PC-3 (cell line): ENCODE data around the gene ORC5. TPM values are rescaled to one million over a fixed set of nuclear protein-coding genes. Genes with fewer than 3 reads are reported as not detected.
A peak's percentile ranks its signal among the peaks of the same experiment; 100 is the strongest.

Source experiments
- ATAC-seq: fragments of 200-7000 bp; cut with Tn5 transposase; 2 replicates; pipeline ENCODE4 v1.9.1; 2020; ENCODE audit warnings: mild to moderate bottlenecking, moderate library complexity
- BruUV-seq: library from RNA; stranded (reverse); fragments of 400-500 nt; replicated peaks from 2 replicates; lab custom pipeline; 2021; lab: Mats Ljungman, UMichigan
- CTCF ChIA-PET: fragments of 300-600 bp; sonication (Branson Sonifier 250); formaldehyde crosslinking; loops from one replicate; lab custom pipeline; 2022; ENCODE audit warnings: antibody characterized with exemption; lab: Charles Lee
- POLR2A ChIA-PET: fragments of 300-600 bp; sonication (Branson Sonifier 250); formaldehyde crosslinking; loops from one replicate; lab custom pipeline; 2022; ENCODE audit warnings: antibody characterized with exemption; ENCODE audit not compliant: unreplicated experiment; lab: Charles Lee
- DNase-seq: peaks from one replicate; pipeline ENCODE4 v3.0.0-alpha.2; 2015
- H2AFZ ChIP-seq: fragments of 300-600 bp; sonication (generic); 2 replicates; pipeline ENCODE4 v1.6.0; 2016; ENCODE audit warnings: antibody characterized with exemption, low read length
- H3F3A ChIP-seq: fragments of 300-600 bp; sonication (generic); one replicate; pipeline ENCODE4 v1.6.0; 2017; ENCODE audit warnings: antibody characterized with exemption, low read length, control low read depth, mild to moderate bottlenecking; ENCODE audit not compliant: unreplicated experiment
- H3K27ac ChIP-seq: fragments of 300-600 bp; sonication (generic); 2 replicates; pipeline ENCODE4 v1.5.1; 2016; ENCODE audit warnings: mild to moderate bottlenecking, low read length
- H3K27me3 ChIP-seq: fragments of 300-600 bp; sonication (generic); 2 replicates; pipeline ENCODE4 v1.6.1; 2016; ENCODE audit warnings: low read length, mixed read lengths
- H3K36me3 ChIP-seq: fragments of 300-600 bp; sonication (generic); 2 replicates; pipeline ENCODE4 v1.6.1; 2016; ENCODE audit warnings: low read depth, mixed run types, low read length, mixed read lengths
- H3K4me1 ChIP-seq: fragments of 300-600 bp; sonication (generic); 2 replicates; pipeline ENCODE4 v1.5.1; 2016; ENCODE audit warnings: low read length; ENCODE audit not compliant: insufficient read depth
- H3K4me2 ChIP-seq: fragments of 300-600 bp; sonication (generic); 2 replicates; pipeline ENCODE4 v1.6.0; 2016; ENCODE audit warnings: low read length
- H3K4me3 ChIP-seq: fragments of 300-600 bp; sonication (generic); 2 replicates; pipeline ENCODE4 v1.5.1; 2016; ENCODE audit warnings: mild to moderate bottlenecking, low read length, mixed read lengths
- H3K79me2 ChIP-seq: fragments of 300-600 bp; sonication (generic); 2 replicates; pipeline ENCODE4 v1.6.1; 2017; ENCODE audit warnings: low read length, mixed read lengths
- H3K9ac ChIP-seq: fragments of 300-600 bp; sonication (generic); 2 replicates; pipeline ENCODE4 v1.6.0; 2016; ENCODE audit warnings: mild to moderate bottlenecking, low read length
- H3K9me2 ChIP-seq: fragments of 300-600 bp; sonication (generic); replicated peaks from 2 replicates; pipeline ENCODE4 v1.6.1; 2016; ENCODE audit warnings: mixed run types, low read length, mixed read lengths
- H3K9me3 ChIP-seq: fragments of 300-600 bp; sonication (generic); 2 replicates; pipeline ENCODE4 v1.6.1; 2016; ENCODE audit warnings: low read length, mixed read lengths
- H4K20me1 ChIP-seq: fragments of 300-600 bp; sonication (generic); 2 replicates; pipeline ENCODE4 v1.6.1; 2016; ENCODE audit warnings: low read length, mixed read lengths
- CTCF ChIP-seq: fragments of 300-600 bp; sonication (generic); conservative IDR thresholded peaks from 2 replicates; pipeline ENCODE4 v1.5.1; 2017; ENCODE audit warnings: antibody characterized with exemption, low read depth, mild to moderate bottlenecking, low read length
- EZH2 ChIP-seq: fragments of 300-600 bp; sonication (generic); IDR thresholded peaks from one replicate; pipeline ENCODE4 v1.6.1; 2017; ENCODE audit warnings: antibody characterized with exemption, mild to moderate bottlenecking, low read length; ENCODE audit not compliant: unreplicated experiment
- EZH2phosphoT487 ChIP-seq: fragments of 300-600 bp; sonication (generic); IDR thresholded peaks from 2 replicates; pipeline ENCODE4 v1.6.1; 2018; ENCODE audit warnings: mild to moderate bottlenecking, antibody characterized with exemption, low read length, borderline replicate concordance
- intact Hi-C: fragments of 100-400 bp; cut with micrococcal nuclease; formaldehyde crosslinking; loops from 2 replicates; pipeline ENCODE4 v1.9.0; 2023
- total RNA-seq: library from RNA; depleted of rRNA; stranded (reverse); fragments of >200 nt; gene quantifications from 2 replicates; pipeline ENCODE4 v1.2.3, GENCODE V29; 2014

ORC5 gene
- total RNA-seq, 1 experiment from 2014 or later, result 34.5 TPM

DNA sequence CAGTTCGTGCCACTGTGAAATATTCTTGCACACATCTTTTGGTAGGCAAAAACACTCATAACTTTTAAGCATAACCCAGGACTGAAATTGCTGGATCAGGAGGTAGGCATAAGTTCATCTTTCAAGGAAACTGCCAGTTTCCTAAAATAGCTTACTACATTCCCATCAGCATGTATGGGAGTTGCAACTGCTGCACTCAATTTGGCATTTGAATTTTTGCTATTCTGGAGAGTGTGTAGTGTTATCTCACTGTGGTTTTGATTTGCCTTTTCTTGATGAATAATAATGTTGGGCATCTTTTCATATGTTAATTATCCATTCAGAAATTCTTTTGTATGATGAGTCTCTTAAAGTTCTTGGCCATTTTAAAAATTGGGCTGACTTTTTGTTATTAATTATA, 95.2 kb downstream of the ORC5 start:
- intact Hi-C loops, result no loop called here
- Histone ChIP-seq H3K9ac (no peak overlapping the region), H3K4me2 (no peak overlapping the region), H3K79me2 (no peaks in the 10 kb centered on the region), H3F3A (no peaks in the 10 kb centered on the region), H3K27ac (no peak overlapping the region), H3K9me3 (no peaks in the 10 kb centered on the region), H4K20me1 (no peaks in the 10 kb centered on the region), H3K36me3 (no peaks in the 10 kb centered on the region), H3K4me3 (no peak overlapping the region), H2AFZ (no peak overlapping the region), H3K4me1 (no peaks in the 10 kb centered on the region), H3K9me2 (no peaks in the 10 kb centered on the region), H3K27me3 (no peaks in the 10 kb centered on the region)
- no peak for ATAC-seq
- no peak for DNase-seq
- BruUV-seq, result no TSS peak
- TF ChIP-seq CTCF (no peak), EZH2phosphoT487 (no peak), EZH2 (no peak)
- CTCF ChIA-PET, result no interaction called here
- POLR2A ChIA-PET, result no interaction called here

DNA sequence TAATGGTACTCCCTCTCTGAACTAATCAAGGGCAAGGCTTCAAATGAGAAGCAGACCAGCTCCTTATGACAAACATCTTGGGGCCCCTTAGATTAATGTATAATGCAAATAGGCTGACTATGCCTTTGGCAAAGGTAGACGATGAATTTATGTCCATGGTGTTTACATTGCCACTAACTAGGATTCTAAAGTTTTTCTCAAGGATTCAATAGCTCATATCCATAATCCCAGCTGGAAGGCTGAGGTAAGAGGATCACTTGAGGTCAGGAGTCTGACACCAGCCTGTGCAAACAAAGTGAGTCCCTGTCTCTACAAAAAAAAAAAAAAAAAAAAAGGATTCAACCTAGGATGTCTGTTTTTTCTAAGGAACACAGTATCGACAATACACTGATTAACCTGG, 96.5 kb downstream of the ORC5 start:
- ATAC-seq, result no peak
- no peak overlapping the region for H3K9ac ChIP-seq
- ChIA-PET POLR2A (no interaction called here), CTCF (no interaction called here)
- no peaks in the 10 kb centered on the region for H3K9me2 ChIP-seq
- no peak for TF ChIP-seq EZH2phosphoT487
- TF ChIP-seq CTCF, result no peak
- TF ChIP-seq EZH2, result no peak
- no peaks in the 10 kb centered on the region for H3K27me3 ChIP-seq
- H3F3A ChIP-seq, result no peaks in the 10 kb centered on the region
- no peak overlapping the region for H2AFZ ChIP-seq
- H3K27ac ChIP-seq, result no peak overlapping the region
- no peak overlapping the region for H3K4me3 ChIP-seq
- intact Hi-C loops, result no loop called here
- H3K9me3 ChIP-seq, result no peaks in the 10 kb centered on the region
- no peak for DNase-seq
- H3K36me3 ChIP-seq, result no peaks in the 10 kb centered on the region
- BruUV-seq, result no TSS peak
- H3K4me2 ChIP-seq, result no peak overlapping the region
- no peaks in the 10 kb centered on the region for H4K20me1 ChIP-seq
- H3K79me2 ChIP-seq, result no peaks in the 10 kb centered on the region
- no peaks in the 10 kb centered on the region for H3K4me1 ChIP-seq

- CTCF ChIA-PET, result interaction anchor here (0.6 to 1.1 kb wide), 4 partner anchors 19 to 582 kb away, joined by 3 to 4 read pairs (median 4); no protein-coding TSS in a partner anchor
- intact Hi-C loops, result loop anchor here (1.0 to 2.0 kb wide), 2 partner anchors 50 to 582 kb away; no protein-coding TSS in a partner anchor
- no peak overlapping the region for H3K27ac ChIP-seq
- no peak overlapping the region for H3K4me3 ChIP-seq
- POLR2A ChIA-PET, result no interaction called here
- H3K79me2 ChIP-seq, result no peaks in the 10 kb centered on the region
- ATAC-seq (peak; percentile 83), DNase-seq (peak; percentile 15)
- no peaks in the 10 kb centered on the region for H3K36me3 ChIP-seq
- peak; percentile 37; the same call in 1 of the 2 replicates for TF ChIP-seq CTCF
- TF ChIP-seq EZH2, result no peak
- H3F3A ChIP-seq, result no peaks in the 10 kb centered on the region
- no peaks in the 10 kb centered on the region for H3K4me1 ChIP-seq
- no peaks in the 10 kb centered on the region for H3K9me3 ChIP-seq
- BruUV-seq, result no TSS peak
- H3K9ac ChIP-seq, result no peak overlapping the region
- no peaks in the 10 kb centered on the region for H4K20me1 ChIP-seq
- no peaks in the 10 kb centered on the region for H3K9me2 ChIP-seq
- H3K27me3 ChIP-seq, result no peaks in the 10 kb centered on the region
- H3K4me2 ChIP-seq, result no peak overlapping the region
- no peak overlapping the region for H2AFZ ChIP-seq
Measured at GRCh38 chr7:104106108-104106905, 101.5 kb downstream of the ORC5 start.
